SK-N-SH (cell line): ENCODE data around the gene ELMO3. TPM values are rescaled to one million over a fixed set of nuclear protein-coding genes. Genes with fewer than 3 reads are reported as not detected.

Experiments
- CTCF ChIA-PET: fragments of 300-600, 350-600 bp; formaldehyde crosslinking; extraction: SDS; loops from one replicate; lab custom pipeline; 2021; lab: Yijun Ruan, JAX
- POLR2A ChIA-PET: fragments of 350-600 bp; sonication (Branson Sonifier 250); formaldehyde crosslinking; extraction: SDS; loops from one replicate; lab custom pipeline; 2020; ENCODE audit warnings: antibody characterized with exemption, inconsistent platforms; lab: Yijun Ruan, JAX
- DNase-seq: peaks from one replicate; pipeline ENCODE4 v3.0.0; 2012
- H2AFZ ChIP-seq: fragments of 200-600 bp; sonication (generic); 2 replicates; pipeline ENCODE4 v1.8.1; 2016; ENCODE audit warnings: antibody characterized with exemption, mild to moderate bottlenecking, low read depth
- H3F3A ChIP-seq: fragments of 200-600 bp; sonication (generic); replicated peaks from 2 replicates; pipeline ENCODE3; 2016; ENCODE audit warnings: antibody characterized with exemption, mild to moderate bottlenecking; ENCODE audit not compliant: insufficient read depth
- H3K27ac ChIP-seq, 2 experiments: fragments of 200-500 bp in 1 of 2; fragments of 200-600 bp in 1 of 2; sonication (Bioruptor generic) in 1 of 2; sonication (generic), shearing (Covaris generic) in 1 of 2; 2 replicates each; pipeline versions ENCODE4 v1.5.1 to v1.6.1; 2014 to 2016; ENCODE audit warnings: low read depth in 2 of 2, inconsistent platforms in 1 of 2, low read length in 1 of 2, mild to moderate bottlenecking in 1 of 2, mixed read lengths in 1 of 2
- H3K27me3 ChIP-seq: fragments of 200-600 bp; sonication (generic), shearing (Covaris generic); 2 replicates; pipeline ENCODE4 v1.6.1; 2016; ENCODE audit warnings: mixed run types; ENCODE audit not compliant: insufficient read depth
- H3K36me3 ChIP-seq, 2 experiments: fragments of 200-500 bp in 1 of 2; fragments of 200-600 bp in 1 of 2; sonication (Bioruptor generic) in 1 of 2; sonication (generic) in 1 of 2; replicated peaks in 1 of 2; 2 replicates each; pipeline versions ENCODE3 to v1.5.1; 2014 to 2016; ENCODE audit warnings: low read length in 1 of 2, mild to moderate bottlenecking in 1 of 2; ENCODE audit not compliant: insufficient read depth in 2 of 2, control insufficient read depth in 1 of 2
- H3K4me1 ChIP-seq, 2 experiments: fragments of 200-500 bp in 1 of 2; fragments of 200-600 bp in 1 of 2; sonication (Bioruptor generic) in 1 of 2; sonication (generic), shearing (Covaris generic) in 1 of 2; 2 replicates each; pipeline versions ENCODE4 v1.5.1 to v1.6.1; 2014 to 2016; ENCODE audit warnings: low read depth in 1 of 2, low read length in 1 of 2, mixed run types in 1 of 2; ENCODE audit not compliant: insufficient read depth in 2 of 2, control insufficient read depth in 1 of 2
- H3K4me2 ChIP-seq: fragments of 200-600 bp; sonication (generic), shearing (Covaris generic); 2 replicates; pipeline ENCODE4 v1.6.1; 2017; ENCODE audit warnings: mixed run types
- H3K4me3 ChIP-seq, 2 experiments: fragments of 200-500 bp in 1 of 2; fragments of 200-600 bp in 1 of 2; sonication (Bioruptor generic) in 1 of 2; sonication (generic), shearing (Covaris generic) in 1 of 2; 2 replicates each; pipeline versions ENCODE4 v1.5.1 to v1.8.1; 2014 to 2016; ENCODE audit warnings: low read depth in 2 of 2, inconsistent platforms in 1 of 2, low read length in 1 of 2, mild to moderate bottlenecking in 1 of 2, mixed read lengths in 1 of 2, moderate library complexity in 1 of 2
- H3K79me2 ChIP-seq: fragments of 200-600 bp; sonication (generic); 2 replicates; pipeline ENCODE4 v1.8.1; 2017; ENCODE audit warnings: mild to moderate bottlenecking; ENCODE audit not compliant: insufficient read depth
- H3K9ac ChIP-seq: fragments of 200-600 bp; sonication (generic); 2 replicates; pipeline ENCODE4 v1.6.1; 2017; ENCODE audit warnings: mixed run types
- H3K9me2 ChIP-seq: fragments of 200-600 bp; sonication (generic); 2 replicates; pipeline ENCODE4 v1.6.1; 2017; ENCODE audit warnings: mixed run types
- H3K9me3 ChIP-seq: fragments of 200-600 bp; sonication (generic); 2 replicates; pipeline ENCODE4 v1.6.1; 2017; ENCODE audit warnings: mixed run types, mild to moderate bottlenecking, moderate library complexity
- H4K20me1 ChIP-seq: fragments of 200-600 bp; sonication (generic); 2 replicates; pipeline ENCODE4 v1.6.1; 2017; ENCODE audit warnings: mild to moderate bottlenecking, mixed run types; ENCODE audit not compliant: insufficient read depth
- CTCF ChIP-seq: fragments of 200-600 bp; sonication (generic); IDR thresholded peaks from 2 replicates; pipeline ENCODE4 v1.6.1; 2017; ENCODE audit warnings: antibody characterized with exemption, mild to moderate bottlenecking, moderate library complexity
- ELF1 ChIP-seq: IDR thresholded peaks from 2 replicates; pipeline ENCODE4 v1.4.0; 2012
- EP300 ChIP-seq, 2 experiments: IDR thresholded peaks; 2 replicates each; pipeline versions ENCODE4 v1.4.0 to v1.6.1; 2012; ENCODE audit warnings: borderline replicate concordance in 1 of 2, low read depth in 1 of 2, low read length in 1 of 2
- FOXJ3 ChIP-seq: sonication (generic); formaldehyde crosslinking; IDR thresholded peaks from 2 replicates; pipeline ENCODE4 v1.5.1; 2020; ENCODE audit warnings: mild to moderate bottlenecking, missing genetic modification reagents
- FOXM1 ChIP-seq: IDR thresholded peaks from 2 replicates; pipeline ENCODE4 v1.4.0; 2012; ENCODE audit warnings: low read depth, mild to moderate bottlenecking
- IRF3 ChIP-seq: fragments of 150-350 bp; IDR thresholded peaks from 2 replicates; pipeline ENCODE4 v1.6.1; 2016; ENCODE audit warnings: mild to moderate bottlenecking, low read depth, low read length
- MXI1 ChIP-seq: IDR thresholded peaks from 2 replicates; pipeline ENCODE4 v1.6.1; 2012; ENCODE audit warnings: mild to moderate bottlenecking, low read depth, low read length, improper control_type of control experiment
- NFIC ChIP-seq: IDR thresholded peaks from 2 replicates; pipeline ENCODE4 v1.4.0; 2012; ENCODE audit warnings: borderline replicate concordance
- POLR2AphosphoS5 ChIP-seq: IDR thresholded peaks from 2 replicates; pipeline ENCODE4 v1.6.1; 2012; ENCODE audit warnings: low read depth, low read length
- RAD21 ChIP-seq: IDR thresholded peaks from 2 replicates; pipeline ENCODE4 v1.6.1; 2012; ENCODE audit warnings: mild to moderate bottlenecking, low read length
- RXRA ChIP-seq: IDR thresholded peaks from 2 replicates; pipeline ENCODE4 v1.4.0; 2012; ENCODE audit warnings: low read depth, mild to moderate bottlenecking, borderline replicate concordance
- SMC3 ChIP-seq: IDR thresholded peaks from 2 replicates; pipeline ENCODE4 v1.6.1; 2012; ENCODE audit warnings: low read depth, low read length, improper control_type of control experiment
- TAF1 ChIP-seq: IDR thresholded peaks from 2 replicates; pipeline ENCODE4 v1.6.1; 2012; ENCODE audit warnings: low read depth, mild to moderate bottlenecking, low read length, moderate library complexity, borderline replicate concordance
- TCF12 ChIP-seq: IDR thresholded peaks from 2 replicates; pipeline ENCODE4 v1.4.0; 2012
- YY1 ChIP-seq: IDR thresholded peaks from 2 replicates; pipeline ENCODE4 v1.4.0; 2012; ENCODE audit warnings: low read depth, mild to moderate bottlenecking
- ZBTB33 ChIP-seq: IDR thresholded peaks from 2 replicates; pipeline ENCODE4 v1.4.0; 2012; ENCODE audit warnings: low read depth, borderline replicate concordance
- WGBS: methylation state at CpG from one replicate; pipeline ENCODE4 v1.1.6; 2017; ENCODE audit warnings: low lambda C conversion rate; 5-methylcytosine and 5-hydroxymethylcytosine counted together
- polyA plus RNA-seq, 3 experiments: library from polyadenylated mRNA; depleted of rRNA; stranded (reverse); fragments of >200 nt; gene quantifications; 2 replicates each; pipeline ENCODE4 v1.2.3, GENCODE V29; 2012
- TF ChIP-seq, protein P1 (sequence below): fragments of 150-350 bp; IDR thresholded peaks from 2 replicates; pipeline ENCODE4 v1.6.1; 2017; ENCODE audit warnings: antibody characterized with exemption, low read length, low read depth, borderline replicate concordance
- TF ChIP-seq, protein P2 (sequence below): IDR thresholded peaks from 2 replicates; pipeline ENCODE4 v1.4.0; 2012; ENCODE audit warnings: low read depth, borderline replicate concordance

ELMO3 gene
- polyA plus RNA-seq, 1 of the 3 experiments (the other 2 are of a cell fraction), result 2.3 TPM

DNA sequence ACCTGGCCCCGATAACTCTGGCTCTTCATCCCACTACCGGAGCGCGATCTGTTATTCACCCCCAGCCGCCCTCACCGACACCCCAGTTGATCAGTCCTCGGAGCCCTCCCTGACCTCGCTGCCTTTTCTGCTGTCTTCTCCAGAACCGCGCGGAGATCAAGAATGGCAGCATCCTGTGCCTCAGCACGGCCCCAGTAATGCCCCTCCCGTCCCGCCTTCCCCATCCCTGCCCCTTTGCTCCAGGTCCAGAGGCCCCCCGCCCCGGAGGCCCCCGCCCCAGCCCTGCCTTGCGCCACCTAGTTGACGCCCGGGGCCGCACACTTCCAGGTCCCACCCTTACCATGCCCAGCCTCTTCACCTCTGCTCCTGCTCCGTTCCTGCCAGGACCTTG lies 872 bp downstream of the ELMO3 start:
- Histone ChIP-seq H3K4me3 (no peak overlapping the region), H3K4me1 (peaks cover 0 to under 1% of the 10 kb centered on the region in 2 experiments; a peak in 1 of 4 replicates), H2AFZ (no peak overlapping the region), H3K9me3 (no peaks in the 10 kb centered on the region), H3K9me2 (no peaks in the 10 kb centered on the region), H3K27me3 (no peaks in the 10 kb centered on the region), H3K4me2 (no peak overlapping the region), H3F3A (peaks cover 29% of the 10 kb centered on the region)
- peak; percentile 61 for DNase-seq
- POLR2A ChIA-PET, result interaction anchor here (1.4 kb wide), 1 partner anchor 8 kb away, joined by 4 read pairs; no protein-coding TSS in a partner anchor
- no peak for TF ChIP-seq POLR2AphosphoS5
- TF ChIP-seq SMC3, result no peak
- no peak for TF ChIP-seq YY1
- TF ChIP-seq RAD21, result no peak
- no peak for TF ChIP-seq CTCF
- no peak for TF ChIP-seq TAF1
- no peak for TF ChIP-seq ZBTB33
- TF ChIP-seq NFIC, result no peak
- no peak for TF ChIP-seq ELF1
- TF ChIP-seq, protein P1, sequence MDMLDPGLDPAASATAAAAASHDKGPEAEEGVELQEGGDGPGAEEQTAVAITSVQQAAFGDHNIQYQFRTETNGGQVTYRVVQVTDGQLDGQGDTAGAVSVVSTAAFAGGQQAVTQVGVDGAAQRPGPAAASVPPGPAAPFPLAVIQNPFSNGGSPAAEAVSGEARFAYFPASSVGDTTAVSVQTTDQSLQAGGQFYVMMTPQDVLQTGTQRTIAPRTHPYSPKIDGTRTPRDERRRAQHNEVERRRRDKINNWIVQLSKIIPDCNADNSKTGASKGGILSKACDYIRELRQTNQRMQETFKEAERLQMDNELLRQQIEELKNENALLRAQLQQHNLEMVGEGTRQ, result no peak
- no peak for TF ChIP-seq FOXM1
- TF ChIP-seq FOXJ3 (CRISPR knock-in tag), result no peak
- TF ChIP-seq EP300 (IDR thresholded peaks at IDR 0.05; ENCODE audit: borderline replicate concordance in 1 of 2, low read depth in 1 of 2, low read length in 1 of 2), result no peak
- no peak for TF ChIP-seq TCF12
- TF ChIP-seq, all 33 proteins: peak for 0
- CTCF ChIA-PET, result interaction anchor here (1.0 to 2.5 kb wide), 4 partner anchors 10 to 305 kb away, joined by 4 to 8 read pairs (median 4); partner anchors contain the start of genes KCTD19 and LRRC36
- no peaks in the 10 kb centered on the region for H4K20me1 ChIP-seq
- H3K27ac ChIP-seq, result no peak overlapping the region
- peaks cover 32 to 79% of the 10 kb centered on the region in 2 experiments for H3K36me3 ChIP-seq
- H3K9ac ChIP-seq, result no peak overlapping the region
- 93% methylated on average over 20 of the region's 22 CpGs for WGBS
- peaks cover 19% of the 10 kb centered on the region; the same call in 1 of the 2 replicates for H3K79me2 ChIP-seq

- no peak for DNase-seq
- Histone ChIP-seq H3K9me3 (no peaks in the 10 kb centered on the region), H3F3A (peaks cover 24% of the 10 kb centered on the region), H2AFZ (no peak overlapping the region), H3K9me2 (no peaks in the 10 kb centered on the region), H3K4me1 (no peaks in the 10 kb centered on the region; a peak in 1 of 4 replicates), H3K9ac (no peak overlapping the region), H3K36me3 (peaks cover 25 to 74% of the 10 kb centered on the region in 2 experiments), H3K4me3 (no peak overlapping the region), H3K4me2 (no peak overlapping the region), H3K27me3 (no peaks in the 10 kb centered on the region), H3K79me2 (peaks cover 12% of the 10 kb centered on the region; the same call in 1 of the 2 replicates), H4K20me1 (no peaks in the 10 kb centered on the region), H3K27ac (no peak overlapping the region)
- ChIA-PET POLR2A (interaction anchor here (1.4 kb wide), 1 partner anchor 8 kb away, joined by 4 read pairs; no protein-coding TSS in a partner anchor), CTCF (interaction anchor here (1.0 kb wide), 1 partner anchor 305 kb away, joined by 4 read pairs; no protein-coding TSS in a partner anchor)
- 100% methylated on average over 1 of the region's 8 CpGs for WGBS
- TF ChIP-seq EP300 (IDR thresholded peaks at IDR 0.05; ENCODE audit: borderline replicate concordance in 1 of 2, low read depth in 1 of 2, low read length in 1 of 2) (no peak), NFIC (no peak), RAD21 (no peak), MXI1 (no peak), RXRA (no peak), CTCF (no peak), IRF3 (no peak), TCF12 (no peak)
- TF ChIP-seq, protein P2, sequence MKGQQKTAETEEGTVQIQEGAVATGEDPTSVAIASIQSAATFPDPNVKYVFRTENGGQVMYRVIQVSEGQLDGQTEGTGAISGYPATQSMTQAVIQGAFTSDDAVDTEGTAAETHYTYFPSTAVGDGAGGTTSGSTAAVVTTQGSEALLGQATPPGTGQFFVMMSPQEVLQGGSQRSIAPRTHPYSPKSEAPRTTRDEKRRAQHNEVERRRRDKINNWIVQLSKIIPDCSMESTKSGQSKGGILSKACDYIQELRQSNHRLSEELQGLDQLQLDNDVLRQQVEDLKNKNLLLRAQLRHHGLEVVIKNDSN, result no peak
These were observed 1.6 kb downstream of the ELMO3 start for GRCh38 chr16:67200491-67200890.
